K562 (cell line): ENCODE measurements around the gene OLFML2A. TPM values are rescaled to one million over a fixed set of nuclear protein-coding genes. Genes with fewer than 3 reads are reported as not detected.

ENCODE experiments used
- ARID4B ChIP-seq: sonication (generic); formaldehyde crosslinking; IDR thresholded peaks from 2 replicates; pipeline ENCODE4 v1.8.0; 2022; ENCODE audit warnings: mild to moderate bottlenecking, missing genetic modification reagents
- ATF1 ChIP-seq, 2 experiments: fragments of 450-650 bp in 1 of 2; IDR thresholded peaks; 2 replicates each; pipeline ENCODE4 v1.6.1; 2016; ENCODE audit warnings: missing compliant biosample characterization in 1 of 2, missing genetic modification characterization in 1 of 2
- ATF7 ChIP-seq: fragments of 450-650 bp; IDR thresholded peaks from 2 replicates; pipeline ENCODE4 v1.7.1; 2014; ENCODE audit warnings: mild to moderate bottlenecking, moderate library complexity
- BCL6 ChIP-seq: fragments of 250-450 bp; sonication (Bioruptor Pico); IDR thresholded peaks from 2 replicates; pipeline ENCODE4 v1.4.0; 2020
- ETV1 ChIP-seq: fragments of 450-650 bp; conservative IDR thresholded peaks from 2 replicates; pipeline ENCODE4 v1.6.1; 2016; ENCODE audit warnings: missing genetic modification characterization, control low read depth, low read depth, missing compliant biosample characterization
- NFATC3 ChIP-seq: fragments of 450-650 bp; IDR thresholded peaks from 2 replicates; pipeline ENCODE4 v1.6.1; 2017; ENCODE audit warnings: mild to moderate bottlenecking
- NR2C2 ChIP-seq, 2 experiments: fragments of 200-800 bp in 1 of 2; sonication (Bioruptor generic) in 1 of 2; sonication (generic) in 1 of 2; formaldehyde crosslinking in 1 of 2; IDR thresholded peaks; 2 replicates each; pipeline versions ENCODE4 v1.6.1 to v1.8.0; 2016 to 2022; ENCODE audit warnings: mild to moderate bottlenecking in 1 of 2, missing compliant biosample characterization in 1 of 2, missing genetic modification characterization in 1 of 2, missing genetic modification reagents in 1 of 2
- RAD21 ChIP-seq, 2 experiments: fragments of 250-450 bp in 1 of 2; fragments of 450-650 bp in 1 of 2; sonication (Bioruptor Pico) in 1 of 2; formaldehyde crosslinking in 1 of 2; IDR thresholded peaks in 1 of 2; conservative IDR thresholded peaks in 1 of 2; 2 replicates each; pipeline versions ENCODE4 v1.4.0 to v1.8.0; 2020 to 2022; ENCODE audit warnings: mild to moderate bottlenecking in 2 of 2, moderate library complexity in 1 of 2
- ZBTB17 ChIP-seq: fragments of 450-650 bp; formaldehyde crosslinking; IDR thresholded peaks from 2 replicates; pipeline ENCODE4 v1.4.0; 2020; ENCODE audit warnings: mild to moderate bottlenecking
- ZFX ChIP-seq: sonication (generic); formaldehyde crosslinking; IDR thresholded peaks from 2 replicates; pipeline ENCODE4 v1.8.0; 2022; ENCODE audit warnings: mild to moderate bottlenecking, missing genetic modification reagents, moderate library complexity
- ZNF121 ChIP-seq: sonication (generic); formaldehyde crosslinking; conservative IDR thresholded peaks from 2 replicates; pipeline ENCODE4 v1.8.0; 2022; ENCODE audit warnings: missing genetic modification reagents
- ZNF695 ChIP-seq: fragments of 450-650 bp; formaldehyde crosslinking; IDR thresholded peaks from 2 replicates; pipeline ENCODE4 v1.4.0; 2020; ENCODE audit warnings: mild to moderate bottlenecking, moderate library complexity
- ZSCAN29 ChIP-seq: fragments of 450-650 bp; IDR thresholded peaks from 2 replicates; pipeline ENCODE4 v1.6.1; 2017
- polyA plus RNA-seq, 8 experiments: library from polyadenylated mRNA; depleted of rRNA in 4 of 8; stranded (reverse) in 5 of 8; unstranded in 3 of 8; fragments of >200 nt; fragmentation: Nextera tagmentation in 2 of 8; fragmentation: Illumina TruSeq in 1 of 8; extraction: Ambion mirVana in 2 of 8; extraction: Trizol in 1 of 8; gene quantifications; 2 replicates each; pipeline versions ENCODE4 v1.2.1 to v1.2.3, GENCODE V29; 2011 to 2014; ENCODE audit warnings: inconsistent platforms in 1 of 8, missing spikeins in 1 of 8
- total RNA-seq, 7 experiments: library from RNA; depleted of rRNA in 6 of 7; stranded (reverse); fragments of >200 nt in 6 of 7; fragmentation: Illumina TruSeq in 2 of 7; extraction: Trizol in 2 of 7; gene quantifications; 2 replicates each; pipeline versions ENCODE4 v1.2.1 to v1.2.3, GENCODE V29; 2011 to 2021; ENCODE audit warnings: low replicate concordance in 1 of 7
- TF ChIP-seq, protein P1 (sequence below): sonication (generic); formaldehyde crosslinking; IDR thresholded peaks from 2 replicates; pipeline ENCODE4 v1.8.0; 2023; ENCODE audit warnings: missing genetic modification reagents, mild to moderate bottlenecking, borderline replicate concordance
- TF ChIP-seq, protein P2 (sequence below): fragments of 450-650 bp; formaldehyde crosslinking; IDR thresholded peaks from 2 replicates; pipeline ENCODE4 v1.4.0; 2020; ENCODE audit warnings: mild to moderate bottlenecking, moderate library complexity

The OLFML2A gene
- total and polyA plus RNA-seq, 9 of the 15 experiments (the other 6 are each of a cell fraction or from before 2014, with no cell fraction given) = 0.16 TPM; not detected in 8

GRCh38 chr9:124774129-124774978 lies 2.6 kb upstream of the OLFML2A start (continued):
- TF ChIP-seq, protein P1, sequence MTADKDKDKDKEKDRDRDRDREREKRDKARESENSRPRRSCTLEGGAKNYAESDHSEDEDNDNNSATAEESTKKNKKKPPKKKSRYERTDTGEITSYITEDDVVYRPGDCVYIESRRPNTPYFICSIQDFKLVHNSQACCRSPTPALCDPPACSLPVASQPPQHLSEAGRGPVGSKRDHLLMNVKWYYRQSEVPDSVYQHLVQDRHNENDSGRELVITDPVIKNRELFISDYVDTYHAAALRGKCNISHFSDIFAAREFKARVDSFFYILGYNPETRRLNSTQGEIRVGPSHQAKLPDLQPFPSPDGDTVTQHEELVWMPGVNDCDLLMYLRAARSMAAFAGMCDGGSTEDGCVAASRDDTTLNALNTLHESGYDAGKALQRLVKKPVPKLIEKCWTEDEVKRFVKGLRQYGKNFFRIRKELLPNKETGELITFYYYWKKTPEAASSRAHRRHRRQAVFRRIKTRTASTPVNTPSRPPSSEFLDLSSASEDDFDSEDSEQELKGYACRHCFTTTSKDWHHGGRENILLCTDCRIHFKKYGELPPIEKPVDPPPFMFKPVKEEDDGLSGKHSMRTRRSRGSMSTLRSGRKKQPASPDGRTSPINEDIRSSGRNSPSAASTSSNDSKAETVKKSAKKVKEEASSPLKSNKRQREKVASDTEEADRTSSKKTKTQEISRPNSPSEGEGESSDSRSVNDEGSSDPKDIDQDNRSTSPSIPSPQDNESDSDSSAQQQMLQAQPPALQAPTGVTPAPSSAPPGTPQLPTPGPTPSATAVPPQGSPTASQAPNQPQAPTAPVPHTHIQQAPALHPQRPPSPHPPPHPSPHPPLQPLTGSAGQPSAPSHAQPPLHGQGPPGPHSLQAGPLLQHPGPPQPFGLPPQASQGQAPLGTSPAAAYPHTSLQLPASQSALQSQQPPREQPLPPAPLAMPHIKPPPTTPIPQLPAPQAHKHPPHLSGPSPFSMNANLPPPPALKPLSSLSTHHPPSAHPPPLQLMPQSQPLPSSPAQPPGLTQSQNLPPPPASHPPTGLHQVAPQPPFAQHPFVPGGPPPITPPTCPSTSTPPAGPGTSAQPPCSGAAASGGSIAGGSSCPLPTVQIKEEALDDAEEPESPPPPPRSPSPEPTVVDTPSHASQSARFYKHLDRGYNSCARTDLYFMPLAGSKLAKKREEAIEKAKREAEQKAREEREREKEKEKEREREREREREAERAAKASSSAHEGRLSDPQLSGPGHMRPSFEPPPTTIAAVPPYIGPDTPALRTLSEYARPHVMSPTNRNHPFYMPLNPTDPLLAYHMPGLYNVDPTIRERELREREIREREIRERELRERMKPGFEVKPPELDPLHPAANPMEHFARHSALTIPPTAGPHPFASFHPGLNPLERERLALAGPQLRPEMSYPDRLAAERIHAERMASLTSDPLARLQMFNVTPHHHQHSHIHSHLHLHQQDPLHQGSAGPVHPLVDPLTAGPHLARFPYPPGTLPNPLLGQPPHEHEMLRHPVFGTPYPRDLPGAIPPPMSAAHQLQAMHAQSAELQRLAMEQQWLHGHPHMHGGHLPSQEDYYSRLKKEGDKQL (CRISPR knock-in tag) = no peak
- TF ChIP-seq ZNF121 (CRISPR knock-in tag) (no peak), ZBTB17 (CRISPR knock-in tag) (no peak), ARID4B (CRISPR knock-in tag) (0 out of 2 replicates have a peak, but pooled peaks have one; percentile 41), ZNF695 (no peak), ZFX (peak; percentile 71), RAD21 (CRISPR knock-in tag; conservative IDR thresholded peaks at IDR 0.05 in 1 of 2, IDR thresholded peaks at IDR 0.05 in 1 of 2) (peak; percentile 86 to 95), NR2C2 (CRISPR knock-in tag; IDR thresholded peaks at IDR 0.05) (no peak), NR2C2 (tag; IDR thresholded peaks at IDR 0.05) (no peak), NFATC3 (no peak), ZSCAN29 (no peak), ETV1 (tag) (no peak), ATF7 (0 out of 2 replicates have a peak, but pooled peaks have one; percentile 15), ATF1 (CRISPR knock-in tag; IDR thresholded peaks at IDR 0.05) (no peak), ATF1 (tag; IDR thresholded peaks at IDR 0.05) (peak; percentile 51; the same call in 1 of the 2 replicates), BCL6 (no peak)
- TF ChIP-seq, protein P2, sequence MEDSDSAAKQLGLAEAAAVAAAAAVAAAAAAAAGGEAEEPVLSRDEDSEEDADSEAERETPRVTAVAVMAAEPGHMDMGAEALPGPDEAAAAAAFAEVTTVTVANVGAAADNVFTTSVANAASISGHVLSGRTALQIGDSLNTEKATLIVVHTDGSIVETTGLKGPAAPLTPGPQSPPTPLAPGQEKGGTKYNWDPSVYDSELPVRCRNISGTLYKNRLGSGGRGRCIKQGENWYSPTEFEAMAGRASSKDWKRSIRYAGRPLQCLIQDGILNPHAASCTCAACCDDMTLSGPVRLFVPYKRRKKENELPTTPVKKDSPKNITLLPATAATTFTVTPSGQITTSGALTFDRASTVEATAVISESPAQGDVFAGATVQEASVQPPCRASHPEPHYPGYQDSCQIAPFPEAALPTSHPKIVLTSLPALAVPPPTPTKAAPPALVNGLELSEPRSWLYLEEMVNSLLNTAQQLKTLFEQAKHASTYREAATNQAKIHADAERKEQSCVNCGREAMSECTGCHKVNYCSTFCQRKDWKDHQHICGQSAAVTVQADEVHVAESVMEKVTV (CRISPR knock-in tag) = peak; percentile 75
